ENCODE data around the gene PLA2G4B. TPM values are rescaled to one million over a fixed set of nuclear protein-coding genes. Genes with fewer than 3 reads are reported as not detected.
"Not testable (repeated sequence)": the region's sequence is repeated elsewhere in the genome, so short reads cannot be mapped to it uniquely, and the experiment has no call there.

The PLA2G4B gene
- total RNA-seq, 1 donor from 2014 or later = 6.7 TPM

DNA sequence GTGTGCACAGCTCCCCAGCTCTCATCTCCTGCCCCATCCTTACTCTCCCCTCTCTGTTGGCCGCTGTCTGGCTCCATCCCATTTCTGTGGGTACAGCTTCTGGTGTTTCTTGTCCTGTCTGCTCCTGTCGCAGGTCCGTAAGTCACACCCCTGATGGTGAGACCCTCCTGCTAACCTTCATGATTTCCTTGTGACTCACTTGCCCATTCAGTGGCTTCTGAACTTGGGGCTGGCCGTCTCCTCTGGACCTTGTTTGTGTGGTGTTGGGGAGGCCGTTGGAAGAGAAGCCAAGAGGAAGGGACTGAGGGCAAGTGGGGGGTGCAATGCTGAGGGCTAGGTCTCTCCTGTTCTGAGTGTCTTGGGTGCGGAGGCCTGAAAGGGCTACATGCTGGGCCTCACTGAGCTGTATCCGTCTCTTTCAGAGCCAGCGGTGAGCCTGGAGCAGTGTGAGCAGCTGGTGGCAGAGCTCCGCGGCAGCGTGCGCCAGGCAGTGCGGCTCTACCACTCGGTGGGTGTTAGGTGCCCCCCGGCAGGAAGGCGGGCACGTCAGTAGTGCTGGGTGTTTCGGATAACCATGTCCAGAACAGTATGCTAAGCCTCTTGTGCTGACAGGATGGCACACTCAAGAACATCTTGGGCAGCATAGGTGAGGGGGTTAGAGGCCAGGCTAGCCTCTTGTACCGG lies 14.4 kb upstream of the PLA2G4B start:
- H3K4me1 Mint-ChIP-seq (ENCODE audit: low read depth) = peaks cover 9% of the 10 kb centered on the region
- intact Hi-C loops (cut with micrococcal nuclease) = loop anchor here (5.0 kb wide), 1 partner anchor 1202 kb away; no protein-coding TSS in a partner anchor

DNA sequence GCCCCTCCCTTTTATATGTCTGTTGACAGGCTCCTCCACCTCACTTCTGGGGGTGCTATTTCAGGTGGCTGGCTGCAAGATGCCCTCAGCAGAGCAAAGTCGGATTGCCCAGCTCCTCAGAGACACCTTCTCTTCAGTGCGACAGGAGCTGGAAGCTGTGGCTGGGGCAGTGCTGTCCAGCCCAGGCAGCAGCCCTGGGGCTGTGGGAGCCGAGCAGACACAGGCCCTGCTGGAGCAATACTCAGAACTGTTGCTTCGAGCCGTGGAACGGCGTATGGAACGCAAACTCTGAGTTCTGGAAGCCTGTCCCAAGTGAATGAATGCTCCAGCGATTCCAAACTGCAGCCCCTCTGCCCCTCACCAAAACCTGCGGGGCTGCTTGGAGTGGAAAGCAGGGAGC lies 13.5 kb upstream of the PLA2G4B start:
- DNase-seq (ENCODE audit: low spot score) = no peak
- H3K27ac Mint-ChIP-seq = no peak overlapping the region

More for the DNA sequence above, 14.4 kb upstream of the PLA2G4B start:
- DNase-seq (ENCODE audit: low spot score) = no peak
- no peak overlapping the region for H3K4me3 Mint-ChIP-seq
- no peaks in the 10 kb centered on the region for H3K27me3 Mint-ChIP-seq (ENCODE audit: insufficient read depth)
- no peak overlapping the region for H3K27ac Mint-ChIP-seq
- no peaks in the 10 kb centered on the region for H3K9me3 Mint-ChIP-seq
- peaks cover 16% of the 10 kb centered on the region for H3K36me3 Mint-ChIP-seq (ENCODE audit: low read depth)

DNA sequence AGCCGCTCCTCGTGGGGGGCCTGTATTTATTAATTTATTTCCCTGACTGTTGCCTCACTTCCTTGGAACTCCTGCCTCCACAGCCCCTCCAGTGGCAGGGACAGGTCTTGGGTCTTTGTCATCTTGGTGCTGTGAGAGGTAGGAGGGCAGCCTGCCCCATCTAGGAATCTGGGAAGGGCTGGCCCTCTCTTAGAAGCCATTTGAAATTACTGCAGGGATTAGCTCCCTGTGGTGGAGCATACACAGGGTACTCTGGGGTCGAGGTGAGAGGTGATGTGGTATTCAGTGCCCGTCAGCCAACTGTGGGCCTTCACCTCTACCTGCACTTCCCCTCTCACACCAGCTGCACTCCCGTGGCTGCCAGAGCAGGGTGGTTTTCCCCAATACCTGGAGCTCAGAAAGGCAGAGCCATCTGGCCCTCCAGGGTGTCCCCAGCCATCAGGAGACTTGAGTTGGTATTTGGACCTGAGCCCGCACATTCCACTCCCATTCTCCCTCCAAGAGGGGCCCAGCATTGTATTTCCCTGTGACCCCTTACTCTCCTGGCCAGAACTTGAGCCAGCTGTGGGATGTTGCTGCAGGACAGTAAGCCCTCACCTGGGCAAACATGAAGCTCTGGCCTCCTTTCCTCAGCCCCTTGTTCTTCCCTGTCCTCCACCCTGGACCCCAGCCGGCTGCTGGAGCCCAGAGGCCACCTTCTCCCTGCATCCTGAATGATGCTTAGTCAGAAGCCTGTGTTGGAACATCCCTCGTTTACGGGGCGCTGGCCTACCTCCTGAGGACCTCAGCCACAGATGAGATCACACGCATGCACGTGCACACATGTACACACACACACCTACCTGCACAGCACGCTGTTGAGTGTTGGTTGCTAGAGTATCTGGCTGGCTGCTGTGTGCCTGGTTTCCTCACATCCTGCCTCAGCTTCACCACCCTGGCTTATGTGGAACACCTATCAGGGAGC lies 12.8 kb upstream of the PLA2G4B start:
- Mint-ChIP-seq H3K27ac (no peak overlapping the region), H3K36me3 (ENCODE audit: low read depth) (peaks cover 11% of the 10 kb centered on the region)
- intact Hi-C loops (cut with micrococcal nuclease) = loop anchor here (5.0 kb wide), 2 partner anchors 76 to 334 kb away; partner anchors contain the start of gene ITPKA

More for the DNA sequence above, 13.5 kb upstream of the PLA2G4B start:
- intact Hi-C loops (cut with micrococcal nuclease) = loop anchor here (5.0 kb wide), 2 partner anchors 77 to 333 kb away; partner anchors contain the start of gene ITPKA
- Mint-ChIP-seq H3K4me1 (ENCODE audit: low read depth) (peaks cover 9% of the 10 kb centered on the region), H3K9me3 (no peaks in the 10 kb centered on the region), H3K4me3 (no peak overlapping the region), H3K27me3 (ENCODE audit: insufficient read depth) (no peaks in the 10 kb centered on the region), H3K36me3 (ENCODE audit: low read depth) (peaks cover 11% of the 10 kb centered on the region)

DNA sequence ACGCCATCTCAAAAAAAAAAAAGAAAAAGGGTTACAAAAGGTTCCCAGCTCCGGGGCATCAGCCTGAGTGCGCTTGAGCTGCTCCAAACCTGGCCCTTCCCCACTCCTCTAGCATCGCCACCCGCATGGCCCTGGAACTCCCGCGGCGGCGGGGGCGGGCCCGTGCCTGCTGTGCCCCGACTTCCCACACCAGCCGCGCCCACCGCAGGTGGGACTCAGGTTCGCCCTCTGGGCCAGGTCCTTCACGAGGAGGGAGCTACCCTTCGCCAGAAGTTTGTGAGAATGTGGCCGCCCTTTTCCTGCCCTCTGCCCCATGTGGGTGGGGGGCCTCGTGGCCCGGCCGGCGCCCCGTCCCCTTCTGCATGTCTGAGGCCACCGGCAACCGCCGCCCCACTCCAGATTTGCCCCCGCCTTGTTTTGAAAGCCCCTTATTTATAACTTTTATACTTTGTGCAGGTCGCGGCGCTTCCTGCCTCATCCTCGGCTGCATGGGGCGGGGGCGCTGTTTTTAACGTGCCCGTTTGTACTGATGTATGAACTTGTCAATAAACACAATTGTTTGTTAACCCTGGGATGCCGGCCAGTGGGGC lies 11.3 kb upstream of the PLA2G4B start:
- DNase-seq (ENCODE audit: low spot score) = peak; percentile 12
- Mint-ChIP-seq H3K4me1 (ENCODE audit: low read depth) (peaks cover 26% of the 10 kb centered on the region), H3K9me3 (no peaks in the 10 kb centered on the region), H3K27me3 (ENCODE audit: insufficient read depth) (no peaks in the 10 kb centered on the region), H3K27ac (peak overlapping the region; percentile 68), H3K4me3 (peak overlapping the region; percentile 86), H3K36me3 (ENCODE audit: low read depth) (peaks cover 11% of the 10 kb centered on the region)
- intact Hi-C loops (cut with micrococcal nuclease) = loop anchor here (5.0 kb wide), 2 partner anchors 75 to 335 kb away; partner anchors contain the start of gene ITPKA

More for the DNA sequence above, 12.8 kb upstream of the PLA2G4B start:
- no peak for DNase-seq (ENCODE audit: low spot score)
- Mint-ChIP-seq H3K9me3 (no peaks in the 10 kb centered on the region), H3K4me3 (peak overlapping the region; percentile 63), H3K4me1 (ENCODE audit: low read depth) (peaks cover 11% of the 10 kb centered on the region), H3K27me3 (ENCODE audit: insufficient read depth) (no peaks in the 10 kb centered on the region)

DNA sequence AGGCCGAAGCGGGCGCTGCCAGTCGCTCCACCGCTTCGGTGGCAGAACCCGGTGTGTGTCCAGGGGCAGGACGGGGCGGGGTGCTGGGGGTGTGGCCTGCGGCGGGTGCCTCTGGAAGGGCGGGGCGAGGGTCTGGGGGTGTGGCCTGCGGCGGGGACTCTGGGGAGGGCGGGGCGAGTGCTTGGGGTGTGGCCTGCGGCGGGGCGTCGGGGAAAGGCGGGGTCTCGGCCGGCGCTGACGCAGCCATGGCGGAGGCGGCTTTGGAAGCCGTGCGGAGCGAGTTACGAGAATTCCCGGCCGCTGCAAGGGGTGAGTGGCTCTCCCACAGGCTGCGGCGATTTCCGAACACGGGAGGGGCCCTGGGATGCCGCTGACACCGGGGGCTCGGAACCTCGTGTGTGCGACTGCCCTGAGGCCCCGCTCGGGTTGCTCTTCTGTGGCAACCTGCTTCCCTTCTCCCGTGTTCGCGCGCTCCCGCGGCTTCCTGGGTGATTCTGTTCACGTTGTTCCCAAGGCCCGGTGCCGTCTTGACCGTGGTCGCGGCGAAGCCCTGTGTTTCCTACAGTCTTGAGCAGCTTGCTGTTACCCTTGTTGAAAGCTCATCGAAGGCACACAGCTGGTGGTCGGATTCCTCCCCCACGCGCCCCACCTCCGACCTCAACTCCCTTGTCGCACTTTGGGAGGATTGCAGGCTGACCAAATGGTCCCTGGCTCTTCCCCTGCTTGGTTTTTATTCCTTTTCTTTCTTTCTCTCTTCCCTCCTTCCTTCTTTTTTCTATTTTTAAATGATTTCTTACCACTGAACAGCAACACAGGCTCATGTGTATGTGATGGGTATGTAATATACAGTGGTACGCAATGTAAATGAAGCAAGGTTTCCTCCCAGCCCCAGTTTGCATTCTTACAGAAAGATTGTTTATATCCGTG lies 10.5 kb upstream of the PLA2G4B start, which contains the start of gene JMJD7:
JMJD7 (plus strand) TSS at position 213 of the 927 bp plus-strand sequence; CDS start at position 246, 33 bp downstream.
- H3K9me3 Mint-ChIP-seq = no peaks in the 10 kb centered on the region
- intact Hi-C loops (cut with micrococcal nuclease) = loop anchor here (1.0 to 5.0 kb wide), 5 partner anchors 17 to 336 kb away; partner anchors contain the start of genes ITPKA and MAPKBP1
- DNase-seq (ENCODE audit: low spot score) = peak; percentile 88
- H3K4me1 Mint-ChIP-seq (ENCODE audit: low read depth) = peaks cover 34% of the 10 kb centered on the region
- H3K4me3 Mint-ChIP-seq = peak within 1 kb of the TSS; percentile 86
- H3K27ac Mint-ChIP-seq = peak within 1 kb of the TSS; percentile 72
- H3K36me3 Mint-ChIP-seq (ENCODE audit: low read depth) = peaks cover 18% of the 10 kb centered on the region
- no peaks in the 10 kb centered on the region for H3K27me3 Mint-ChIP-seq (ENCODE audit: insufficient read depth)

DNA sequence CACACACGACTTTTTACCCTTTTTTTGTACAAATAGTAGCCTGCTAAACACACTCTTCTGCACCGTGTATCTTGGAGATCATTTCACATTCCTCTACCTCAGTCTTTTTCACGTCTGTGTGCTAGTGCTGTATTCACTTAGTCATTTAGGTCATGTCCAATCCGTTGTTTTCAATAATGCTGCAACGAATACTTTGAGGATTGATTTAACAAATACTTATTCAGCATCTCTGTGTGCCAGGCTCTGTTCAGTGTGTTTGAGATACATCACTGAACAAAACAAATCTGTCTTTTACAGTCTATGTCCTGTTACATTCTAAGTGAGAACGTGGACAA lies 9.9 kb upstream of the PLA2G4B start:
- Mint-ChIP-seq H3K36me3 (ENCODE audit: low read depth) (peaks cover 18% of the 10 kb centered on the region), H3K4me1 (ENCODE audit: low read depth) (peaks cover 34% of the 10 kb centered on the region), H3K4me3 (peak overlapping the region; percentile 86), H3K9me3 (no peaks in the 10 kb centered on the region), H3K27ac (peak overlapping the region; percentile 72), H3K27me3 (ENCODE audit: insufficient read depth) (no peaks in the 10 kb centered on the region)
- DNase-seq (ENCODE audit: low spot score) = no peak
- intact Hi-C loops (cut with micrococcal nuclease) = loop anchor here (1.0 to 5.0 kb wide), 5 partner anchors 17 to 336 kb away; partner anchors contain the start of genes ITPKA and MAPKBP1

DNA sequence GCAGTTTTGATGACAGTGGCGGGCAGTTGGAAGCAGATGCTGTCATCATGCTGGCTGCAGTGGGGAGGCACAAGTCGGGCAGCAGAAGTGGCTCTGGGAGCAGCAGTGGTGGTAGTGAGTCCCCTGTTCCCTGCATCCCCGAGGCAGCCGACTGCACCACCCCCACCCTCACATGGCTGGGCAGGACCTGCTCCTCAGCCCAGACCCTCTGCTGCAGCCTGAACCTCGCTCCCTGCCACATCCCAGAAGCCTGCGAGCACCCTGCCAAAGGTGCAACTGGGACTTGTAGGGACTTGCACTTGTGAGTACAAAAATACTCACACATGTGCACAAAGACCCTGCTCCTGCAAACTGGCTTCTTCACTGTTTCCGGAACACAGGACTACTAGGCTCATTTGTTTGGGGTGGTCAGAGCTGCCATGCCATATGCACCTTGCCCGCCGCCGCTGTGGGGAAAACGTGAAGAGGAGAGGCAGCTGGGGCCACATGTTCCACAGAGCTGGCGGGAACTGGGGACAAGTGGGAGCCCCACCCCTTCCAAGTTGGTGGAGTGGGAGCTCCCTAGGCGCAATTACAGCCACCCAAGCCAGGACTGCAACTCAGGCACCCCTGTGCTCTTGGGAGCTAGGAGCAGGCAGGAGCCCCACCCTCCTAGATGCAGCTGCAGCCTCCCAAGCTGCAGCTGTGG lies 8.5 kb upstream of the PLA2G4B start:
- Mint-ChIP-seq H3K9me3 (no peaks in the 10 kb centered on the region), H3K4me1 (ENCODE audit: low read depth) (peaks cover 34% of the 10 kb centered on the region), H3K27ac (no peak overlapping the region), H3K27me3 (ENCODE audit: insufficient read depth) (no peaks in the 10 kb centered on the region), H3K36me3 (ENCODE audit: low read depth) (peaks cover 12% of the 10 kb centered on the region), H3K4me3 (no peak overlapping the region)
- no peak for DNase-seq (ENCODE audit: low spot score)
- intact Hi-C loops (cut with micrococcal nuclease) = loop anchor here (2.0 to 5.0 kb wide), 3 partner anchors 72 to 338 kb away; partner anchors contain the start of gene ITPKA

DNA sequence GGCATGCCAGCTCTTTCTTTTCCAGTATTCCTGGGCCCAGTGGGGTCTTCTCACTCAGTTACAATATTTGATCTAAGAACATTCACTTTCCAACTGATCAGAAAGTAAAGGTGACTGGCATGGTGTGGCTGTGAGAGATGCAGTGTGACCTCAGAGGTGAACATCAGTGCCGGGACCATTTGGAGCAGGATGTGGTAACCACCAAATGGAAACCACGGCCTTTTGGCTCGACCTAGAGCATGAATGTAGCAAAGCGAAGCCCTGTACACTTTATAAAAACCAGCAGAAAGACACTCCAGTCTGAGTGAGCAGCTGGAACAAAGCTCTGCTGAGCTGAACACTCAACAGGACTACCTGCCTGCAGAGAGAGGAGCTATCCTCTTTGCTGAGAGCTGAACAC lies 7.4 kb upstream of the PLA2G4B start:
- H3K9me3 Mint-ChIP-seq; H3K27me3 Mint-ChIP-seq (ENCODE audit: insufficient read depth); H3K36me3 Mint-ChIP-seq (ENCODE audit: low read depth); intact Hi-C loops (cut with micrococcal nuclease): not testable (repeated sequence)
- peaks cover 34% of the 10 kb centered on the region for H3K4me1 Mint-ChIP-seq (ENCODE audit: low read depth)
- DNase-seq (ENCODE audit: low spot score) = peak; percentile 67
- H3K4me3 Mint-ChIP-seq = peak overlapping the region; percentile 32
- H3K27ac Mint-ChIP-seq = peak overlapping the region; percentile 44

DNA sequence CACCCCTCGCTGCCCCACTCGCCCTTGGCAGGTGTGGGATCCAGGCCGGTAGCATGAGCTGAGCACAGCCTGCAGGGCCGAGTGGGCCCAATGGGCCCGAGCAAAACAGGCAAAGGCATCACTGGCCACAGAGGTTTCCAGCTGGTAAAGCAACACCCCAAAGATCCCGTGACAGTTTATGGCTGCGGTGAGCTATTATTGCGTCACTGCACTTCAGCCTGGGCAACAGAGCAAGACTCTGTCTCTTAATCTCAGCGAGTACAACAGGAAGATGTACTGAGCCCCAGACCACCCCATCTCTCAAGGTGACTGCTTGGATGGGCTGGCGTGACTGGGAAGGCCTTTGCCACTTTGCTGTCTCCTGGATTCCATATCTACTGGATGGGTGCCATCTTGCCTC lies 6.4 kb upstream of the PLA2G4B start:
- peaks cover 34% of the 10 kb centered on the region for H3K4me1 Mint-ChIP-seq (ENCODE audit: low read depth)

DNA sequence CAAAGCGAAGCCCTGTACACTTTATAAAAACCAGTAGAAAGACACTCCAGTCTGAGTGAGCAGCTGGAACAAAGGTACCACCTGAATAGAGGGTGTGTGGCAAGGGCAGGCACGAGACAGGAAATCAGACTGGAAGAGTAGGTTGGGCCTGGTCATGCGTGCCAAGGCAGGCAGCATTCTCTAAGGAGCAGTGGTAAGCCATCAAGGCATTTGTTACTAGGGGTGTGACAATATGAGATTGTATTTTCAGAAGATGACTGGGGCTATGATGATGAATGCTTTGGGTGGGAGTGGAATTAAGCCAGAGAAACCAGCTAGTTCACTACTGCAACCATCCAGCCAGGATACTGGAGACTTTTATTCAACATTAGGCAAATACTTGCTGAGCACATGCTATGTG lies 5.8 kb upstream of the PLA2G4B start:
- H3K27ac Mint-ChIP-seq = no peak overlapping the region
- peaks cover 12% of the 10 kb centered on the region for H3K36me3 Mint-ChIP-seq (ENCODE audit: low read depth)
- intact Hi-C loops (cut with micrococcal nuclease) = no loop called here
- H3K4me1 Mint-ChIP-seq (ENCODE audit: low read depth) = peaks cover 34% of the 10 kb centered on the region
- no peaks in the 10 kb centered on the region for H3K9me3 Mint-ChIP-seq
- DNase-seq (ENCODE audit: low spot score) = no peak
- no peaks in the 10 kb centered on the region for H3K27me3 Mint-ChIP-seq (ENCODE audit: insufficient read depth)
- no peak overlapping the region for H3K4me3 Mint-ChIP-seq

More for the DNA sequence above, 6.4 kb upstream of the PLA2G4B start:
- Mint-ChIP-seq H3K36me3 (ENCODE audit: low read depth) (peaks cover 10% of the 10 kb centered on the region), H3K9me3 (no peaks in the 10 kb centered on the region), H3K4me3 (no peak overlapping the region), H3K27me3 (ENCODE audit: insufficient read depth) (no peaks in the 10 kb centered on the region), H3K27ac (no peak overlapping the region)
- no peak for DNase-seq (ENCODE audit: low spot score)
- intact Hi-C loops (cut with micrococcal nuclease) = no loop called here

DNA sequence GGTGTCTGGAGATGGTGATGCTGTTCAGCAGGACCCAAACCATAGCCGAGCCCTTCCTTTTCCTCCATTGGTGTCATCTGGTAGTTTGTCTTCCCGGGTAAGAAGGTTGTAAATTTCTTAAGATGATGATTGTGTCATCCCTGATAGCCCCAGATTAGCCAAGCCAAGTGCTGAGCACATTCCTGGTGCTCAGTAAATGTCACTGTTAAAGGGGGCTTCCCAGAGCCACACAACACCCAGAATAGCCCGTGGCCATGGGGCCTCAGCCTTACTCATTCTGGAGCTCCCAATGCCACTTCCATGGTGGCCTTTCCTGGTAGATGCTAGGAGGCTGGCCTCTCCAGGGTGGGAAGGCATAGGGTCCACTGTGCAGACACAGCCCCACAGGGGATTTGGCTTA lies 4.6 kb upstream of the PLA2G4B start:
- H3K36me3 Mint-ChIP-seq (ENCODE audit: low read depth) = peaks cover 9% of the 10 kb centered on the region
- intact Hi-C loops (cut with micrococcal nuclease) = no loop called here
- no peaks in the 10 kb centered on the region for H3K27me3 Mint-ChIP-seq (ENCODE audit: insufficient read depth)
- no peak overlapping the region for H3K27ac Mint-ChIP-seq
- H3K4me3 Mint-ChIP-seq = no peak overlapping the region
- H3K9me3 Mint-ChIP-seq = no peaks in the 10 kb centered on the region
- peaks cover 25% of the 10 kb centered on the region for H3K4me1 Mint-ChIP-seq (ENCODE audit: low read depth)
- DNase-seq (ENCODE audit: low spot score) = no peak
